ENCODE measurements around the gene MYO16. TPM values are rescaled to one million over a fixed set of nuclear protein-coding genes. Genes with fewer than 3 reads are reported as not detected.

MYO16 gene
- total RNA-seq, 1 experiment from 2014 or later = not detected

- Histone ChIP-seq H3T11ph (ENCODE audit: low read length) (no peak overlapping the region), H3K18ac (ENCODE audit: insufficient read length, low read depth, low read length) (no peak overlapping the region), H3K79me1 (ENCODE audit: insufficient read depth, low read depth, low read length, poor library complexity, severe bottlenecking) (no peaks in the 10 kb centered on the region), H2AFZ (ENCODE audit: low read length) (no peak overlapping the region), H3K4me2 (ENCODE audit: insufficient read depth, insufficient read length, low read length) (no peak overlapping the region), H2BK15ac (ENCODE audit: low read depth, low read length) (no peak overlapping the region), H4K20me1 (ENCODE audit: control insufficient read depth, insufficient read depth, insufficient read length) (no peaks in the 10 kb centered on the region), H3K4ac (ENCODE audit: low read depth, low read length) (no peak overlapping the region), H3K27ac (ENCODE audit: insufficient read length, low read depth, low read length) (no peak overlapping the region), H4K5ac (ENCODE audit: insufficient read length, low read depth, low read length) (no peak overlapping the region), H3K14ac (ENCODE audit: insufficient read depth, low read length) (no peak overlapping the region), H3K56ac (ENCODE audit: insufficient read length, low read depth, low read length) (no peak overlapping the region), H3K9ac (ENCODE audit: extremely low read depth, insufficient read length, low read length) (no peak overlapping the region), H2BK20ac (ENCODE audit: low read depth, low read length, poor library complexity, severe bottlenecking) (no peak overlapping the region), H3K23ac (ENCODE audit: insufficient read length, low read depth, low read length) (no peak overlapping the region), H2BK5ac (ENCODE audit: insufficient read length, low read length) (no peak overlapping the region), H4K8ac (replicated peaks; ENCODE audit: insufficient read length, low read depth, low read length) (no peak overlapping the region), H3K4me1 (ENCODE audit: insufficient read depth, low read length) (no peaks in the 10 kb centered on the region), H2AK5ac (ENCODE audit: insufficient read length, low read length) (no peak overlapping the region), H3K79me2 (ENCODE audit: insufficient read depth, low read length) (no peaks in the 10 kb centered on the region), H3K23me2 (ENCODE audit: insufficient read length, low read depth, low read length, poor library complexity, severe bottlenecking) (no peaks in the 10 kb centered on the region), H3K9me3 (ENCODE audit: control insufficient read depth, low read depth, low read length) (peaks cover 5% of the 10 kb centered on the region), H4K91ac (ENCODE audit: insufficient read length, low read depth, low read length) (no peak overlapping the region), H2BK120ac (ENCODE audit: low read depth, low read length, poor library complexity, severe bottlenecking) (no peak overlapping the region), H3K27me3 (ENCODE audit: insufficient read depth, low read length) (no peaks in the 10 kb centered on the region), H2BK12ac (ENCODE audit: insufficient read length, low read depth, low read length) (no peak overlapping the region)
- H3K9me3 Mint-ChIP-seq = peaks cover 13 to 15% of the 10 kb centered on the region in 2 experiments; a peak in 4 of 5 replicates
- peaks cover 0 to 26% (median 8%) of the 10 kb centered on the region in 3 experiments; a peak in 3 of 7 replicates for H3K36me3 Mint-ChIP-seq (ENCODE audit: insufficient read depth in 1 of 3, low read depth in 3 of 3)
- no peak for DNase-seq
- no CpG with 5 or more reads among the region's 1 CpG for WGBS (ENCODE audit: extremely low coverage, insufficient read length, low lambda C conversion rate)
- TF ChIP-seq CTCF (conservative IDR thresholded peaks at IDR 0.05) = no peak
- H3K4me1 Mint-ChIP-seq = peaks cover 0 to 5% of the 10 kb centered on the region in 2 experiments; a peak in 2 of 4 replicates
- no peak overlapping the region for H3K4me3 Mint-ChIP-seq
- peaks cover 3% of the 10 kb centered on the region; the same call in 1 of the 2 replicates for H3K27me3 Mint-ChIP-seq (ENCODE audit: low read depth)
- no peak overlapping the region for H3K27ac Mint-ChIP-seq
Observed at GRCh38 chr13:109231888-109232287, 602.5 kb downstream of the MYO16 start.
